ENCODE data around the gene RNF225.

Gene RNF225

DNA sequence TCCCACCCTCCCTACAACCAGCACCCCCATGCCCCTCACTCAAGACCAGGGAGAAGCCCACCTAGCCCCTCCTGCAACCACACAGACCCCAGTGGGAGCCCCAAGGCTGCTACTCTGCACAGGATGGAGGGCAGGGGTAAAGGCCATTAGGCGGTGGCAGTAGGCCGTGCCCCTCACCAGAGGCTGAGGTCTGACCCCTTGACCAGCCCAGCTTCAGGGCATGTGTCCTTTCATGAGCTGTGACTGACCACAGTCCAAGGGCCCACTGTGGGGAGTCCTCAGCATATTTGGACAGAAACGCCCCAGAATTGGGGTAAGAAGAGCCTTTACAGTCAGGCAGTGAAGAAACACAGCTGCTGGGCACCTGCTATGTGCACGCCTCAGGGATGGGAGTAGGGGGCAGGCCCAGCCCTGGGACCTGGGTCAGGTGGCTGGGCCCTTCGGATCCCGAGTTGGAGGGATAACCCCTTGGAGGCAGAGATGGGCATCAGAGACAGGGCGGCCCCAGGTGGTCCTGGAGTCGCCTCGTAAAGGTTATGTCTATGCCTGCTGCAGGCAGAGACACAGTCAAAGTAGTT, 10.1 kb upstream of the RNF225 start:
- peaks cover under 1 to 24% (median 17%) of the 10 kb centered on the region in 3 donors for H3K36me3 ChIP-seq
- no peak for DNase-seq
- H3K4me1 ChIP-seq, result peaks cover 0 to 43% (median 36%) of the 10 kb centered on the region in 4 donors
- peak overlapping the region; percentile 95 to 96 for H3K27ac ChIP-seq
- TF ChIP-seq, protein P1, sequence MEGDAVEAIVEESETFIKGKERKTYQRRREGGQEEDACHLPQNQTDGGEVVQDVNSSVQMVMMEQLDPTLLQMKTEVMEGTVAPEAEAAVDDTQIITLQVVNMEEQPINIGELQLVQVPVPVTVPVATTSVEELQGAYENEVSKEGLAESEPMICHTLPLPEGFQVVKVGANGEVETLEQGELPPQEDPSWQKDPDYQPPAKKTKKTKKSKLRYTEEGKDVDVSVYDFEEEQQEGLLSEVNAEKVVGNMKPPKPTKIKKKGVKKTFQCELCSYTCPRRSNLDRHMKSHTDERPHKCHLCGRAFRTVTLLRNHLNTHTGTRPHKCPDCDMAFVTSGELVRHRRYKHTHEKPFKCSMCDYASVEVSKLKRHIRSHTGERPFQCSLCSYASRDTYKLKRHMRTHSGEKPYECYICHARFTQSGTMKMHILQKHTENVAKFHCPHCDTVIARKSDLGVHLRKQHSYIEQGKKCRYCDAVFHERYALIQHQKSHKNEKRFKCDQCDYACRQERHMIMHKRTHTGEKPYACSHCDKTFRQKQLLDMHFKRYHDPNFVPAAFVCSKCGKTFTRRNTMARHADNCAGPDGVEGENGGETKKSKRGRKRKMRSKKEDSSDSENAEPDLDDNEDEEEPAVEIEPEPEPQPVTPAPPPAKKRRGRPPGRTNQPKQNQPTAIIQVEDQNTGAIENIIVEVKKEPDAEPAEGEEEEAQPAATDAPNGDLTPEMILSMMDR (IDR thresholded peaks at IDR 0.05), result no peak
- intact Hi-C loops (cut with DNase I; ENCODE audit: low total_unique reads), result no loop called here
- H3K27me3 ChIP-seq, result no peaks in the 10 kb centered on the region
- peak overlapping the region; percentile 78 to 83 for H3K4me3 ChIP-seq
- no peaks in the 10 kb centered on the region for H3K9me3 ChIP-seq

DNA sequence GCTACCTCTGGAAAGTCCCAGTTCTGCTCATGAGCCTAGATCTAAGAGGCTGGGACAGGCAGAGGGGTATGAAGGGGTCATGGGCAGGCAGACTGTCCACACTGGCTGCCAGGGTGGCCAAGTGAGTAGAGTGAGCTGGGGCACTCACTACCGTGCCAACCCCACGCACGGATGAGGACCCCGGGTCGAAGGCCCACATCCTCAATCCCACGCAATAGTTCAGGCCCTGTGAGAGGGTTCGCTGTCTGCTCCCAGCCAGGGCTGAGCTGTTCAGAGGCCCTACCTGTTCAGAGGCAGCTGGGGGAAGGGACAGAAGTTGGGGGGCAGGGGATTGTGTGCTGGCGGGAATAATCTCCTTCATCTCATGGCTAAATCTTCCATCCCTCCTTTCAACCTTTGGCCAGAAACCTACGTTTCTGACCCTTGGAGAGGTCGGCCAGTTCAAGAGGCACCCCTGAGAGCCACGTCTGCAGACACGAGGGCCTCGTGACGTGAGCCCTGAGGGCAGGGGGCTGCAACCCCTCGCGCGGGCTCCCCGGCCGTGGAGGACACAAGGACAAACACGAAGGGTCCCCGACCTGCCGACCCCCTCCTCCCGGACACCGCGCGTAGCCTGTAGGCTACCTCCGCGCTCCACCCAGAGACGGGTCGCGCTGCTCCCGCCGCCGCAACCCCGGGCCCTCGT, 9.4 kb upstream of the RNF225 start:
- TF ChIP-seq, protein P1 (IDR thresholded peaks at IDR 0.05), result no peak
- H3K36me3 ChIP-seq, result peaks cover 6 to 30% (median 17%) of the 10 kb centered on the region in 3 donors
- peak overlapping the region; percentile 78 to 83 for H3K4me3 ChIP-seq
- H3K4me1 ChIP-seq, result peaks cover 0 to 45% (median 36%) of the 10 kb centered on the region in 4 donors
- H3K9me3 ChIP-seq, result no peaks in the 10 kb centered on the region
- intact Hi-C loops (cut with DNase I; ENCODE audit: low total_unique reads), result no loop called here
- H3K27ac ChIP-seq, result peak overlapping the region; percentile 95 to 96
- no peaks in the 10 kb centered on the region for H3K27me3 ChIP-seq
- no peak for DNase-seq

DNA sequence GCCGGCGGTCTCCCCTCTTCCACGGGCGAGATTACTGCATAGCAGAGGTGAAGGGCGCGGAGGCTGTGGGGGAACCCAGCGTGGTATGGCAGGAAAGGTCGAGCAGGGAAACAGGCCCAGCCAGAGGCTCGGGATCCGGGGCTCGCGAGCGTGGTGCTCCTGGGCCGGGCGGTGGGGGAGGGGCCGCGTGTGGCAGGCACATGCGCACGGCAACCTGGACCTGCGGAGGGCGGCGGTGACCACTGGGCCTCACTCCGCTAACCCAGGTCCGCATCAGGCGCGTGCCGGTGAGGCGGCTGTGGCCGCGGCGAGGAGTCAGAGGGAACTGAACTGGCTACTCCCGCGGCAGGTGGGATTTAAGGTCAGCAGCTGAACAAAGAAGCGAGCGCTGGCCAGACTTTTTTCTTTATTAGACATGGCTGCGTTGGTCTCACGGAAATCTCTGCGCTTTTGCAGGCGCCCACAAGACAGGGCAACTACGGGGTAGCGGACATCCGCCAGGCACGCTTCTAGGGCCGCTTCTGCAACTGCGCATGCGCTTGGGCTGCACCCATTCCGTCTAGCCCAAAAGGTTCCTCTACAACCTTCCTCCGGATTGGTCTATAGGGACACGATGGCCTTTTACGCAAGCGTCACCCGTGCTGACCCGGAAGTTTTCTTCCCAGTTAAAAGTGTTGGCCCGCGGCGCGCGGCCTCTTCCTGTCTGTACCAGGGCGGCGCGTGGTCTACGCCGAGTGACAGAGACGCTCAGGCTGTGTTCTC, 8.7 kb upstream of the RNF225 start, which contains the start of gene RPS5:
TSS of gene RPS5 (plus strand) at position 694 of the 762 bp plus-strand sequence. CDS start 869 bp downstream, outside the sequence.
- TF ChIP-seq, protein P1 (IDR thresholded peaks at IDR 0.05), result peak in 1 of 2 experiments; percentile 16
- H3K36me3 ChIP-seq, result peaks cover 14 to 37% (median 17%) of the 10 kb centered on the region in 3 donors
- H3K27me3 ChIP-seq, result no peaks in the 10 kb centered on the region
- H3K9me3 ChIP-seq, result no peaks in the 10 kb centered on the region
- peaks cover 0 to 41% (median 32%) of the 10 kb centered on the region in 4 donors for H3K4me1 ChIP-seq
- H3K4me3 ChIP-seq, result peak within 1 kb of the TSS; percentile 78 to 83
- H3K27ac ChIP-seq, result peak within 1 kb of the TSS; percentile 95 to 96
- intact Hi-C loops (cut with DNase I; ENCODE audit: low total_unique reads), result no loop called here
- DNase-seq, result peak; percentile 97 to 98

DNA sequence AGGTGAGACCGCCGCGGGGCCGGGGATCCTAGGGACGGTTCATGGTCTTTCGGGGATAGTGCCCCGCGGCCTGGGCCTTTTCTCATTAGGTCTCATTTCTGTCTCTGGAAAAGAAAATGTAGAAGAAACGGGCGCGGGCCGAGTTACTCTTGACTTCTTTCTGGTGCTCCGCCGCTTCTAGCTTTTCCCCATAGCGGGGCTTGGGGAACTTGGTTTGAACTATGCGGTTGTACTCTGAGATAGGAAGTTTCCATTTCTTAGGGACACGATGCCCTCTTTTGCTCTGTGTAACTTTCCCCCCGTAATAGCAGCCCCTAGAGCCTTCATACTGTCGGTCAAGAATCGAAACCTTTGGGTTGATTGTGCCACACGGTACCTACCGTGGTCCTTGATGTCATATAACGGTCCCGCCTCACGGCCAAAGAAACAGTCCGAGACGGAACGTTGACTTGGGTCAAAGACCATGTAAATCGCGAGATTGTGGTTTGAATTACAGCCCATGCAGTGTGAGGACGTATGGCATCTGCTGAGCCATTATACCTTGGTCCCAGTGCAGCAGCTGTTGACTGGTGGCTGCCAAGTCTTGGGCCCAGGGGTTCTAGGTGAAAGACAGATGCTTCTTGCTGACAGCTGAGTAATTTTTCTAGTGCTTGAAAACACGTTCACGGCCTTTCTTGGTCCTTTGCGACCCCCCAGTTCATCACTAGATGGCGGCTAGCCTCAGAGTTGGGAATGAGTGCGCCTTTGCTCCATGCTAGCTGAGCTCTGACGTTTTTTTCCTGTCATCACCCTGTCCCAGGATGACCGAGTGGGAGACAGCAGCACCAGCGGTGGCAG, 7.9 kb upstream of the RNF225 start:
- H3K27me3 ChIP-seq, result no peaks in the 10 kb centered on the region
- peak overlapping the region; percentile 78 to 83 for H3K4me3 ChIP-seq
- H3K27ac ChIP-seq, result peak overlapping the region; percentile 95 to 96
- DNase-seq, result no peak
- intact Hi-C loops (cut with DNase I; ENCODE audit: low total_unique reads), result no loop called here
- H3K36me3 ChIP-seq, result peaks cover 20 to 45% (median 22%) of the 10 kb centered on the region in 3 donors
- TF ChIP-seq, protein P1 (IDR thresholded peaks at IDR 0.05), result no peak
- H3K4me1 ChIP-seq, result peaks cover 0 to 33% (median 26%) of the 10 kb centered on the region in 4 donors
- H3K9me3 ChIP-seq, result no peaks in the 10 kb centered on the region

DNA sequence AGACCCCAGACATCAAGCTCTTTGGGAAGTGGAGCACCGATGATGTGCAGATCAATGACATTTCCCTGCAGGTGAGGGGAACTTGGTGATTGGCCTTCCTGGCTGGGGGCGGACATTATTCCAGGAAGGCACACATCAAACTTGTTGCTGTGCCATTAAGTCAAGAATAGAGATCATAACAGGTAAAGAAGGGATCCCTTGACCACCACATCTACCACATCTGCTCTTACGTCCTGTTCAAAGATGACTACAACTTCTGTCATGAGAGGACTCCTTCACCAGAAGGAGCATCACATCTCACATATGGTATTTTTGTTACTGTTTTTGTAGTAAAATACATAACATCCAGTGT, 7.3 kb upstream of the RNF225 start:
- DNase-seq, result no peak
- H3K4me1 ChIP-seq, result peaks cover 0 to 32% (median 26%) of the 10 kb centered on the region in 4 donors
- TF ChIP-seq, protein P1 (IDR thresholded peaks at IDR 0.05), result no peak
- no peaks in the 10 kb centered on the region for H3K9me3 ChIP-seq
- H3K27ac ChIP-seq, result no peak overlapping the region
- peak overlapping the region; percentile 78 to 83 for H3K4me3 ChIP-seq
- H3K27me3 ChIP-seq, result no peaks in the 10 kb centered on the region
- intact Hi-C loops (cut with DNase I; ENCODE audit: low total_unique reads), result no loop called here
- H3K36me3 ChIP-seq, result peaks cover 26 to 51% (median 28%) of the 10 kb centered on the region in 3 donors

All from tibial artery (tissue), 4 donors.